Upper lobe of right lung (tissue), 1 donor: Measurements from ENCODE around the gene ZBTB8A. TPM values are rescaled to one million over a fixed set of nuclear protein-coding genes. Genes with fewer than 3 reads are reported as not detected.
A peak's percentile ranks its signal among the peaks of the same experiment; 100 is the strongest.
"Not testable (repeated sequence)": the region's sequence is repeated elsewhere in the genome, so short reads cannot be mapped to it uniquely, and the experiment has no call there.

ENCODE experiments used
- ATAC-seq: fragments of 200-7000 bp; cut with Tn5 transposase; one replicate; pipeline ENCODE4 v1.9.1; 2020; ENCODE audit warnings: mild to moderate bottlenecking, moderate library complexity
- DNase-seq: peaks from one replicate; pipeline ENCODE4 v3.0.0-alpha.2; 2020
- H3K27ac ChIP-seq: fragments of 200-600 bp; one replicate; pipeline ENCODE4 v1.8.0; 2022
- H3K27me3 ChIP-seq: fragments of 200-600 bp; one replicate; pipeline ENCODE4 v1.8.0; 2022; ENCODE audit warnings: mild to moderate bottlenecking
- H3K36me3 ChIP-seq: fragments of 200-600 bp; one replicate; pipeline ENCODE4 v1.8.0; 2022
- H3K4me1 ChIP-seq: fragments of 200-600 bp; one replicate; pipeline ENCODE4 v1.8.0; 2022
- H3K4me3 ChIP-seq: fragments of 200-600 bp; one replicate; pipeline ENCODE4 v1.8.0; 2022; ENCODE audit warnings: mild to moderate bottlenecking
- H3K9me3 ChIP-seq: fragments of 200-600 bp; one replicate; pipeline ENCODE4 v1.8.0; 2022
- intact Hi-C: fragments of 100-400 bp; cut with DNase I; formaldehyde crosslinking; loops from one replicate; pipeline ENCODE4 v1.11.0; 2022
- total RNA-seq: library from RNA; stranded (reverse); fragmentation: NEBNext Ultra II Directional; extraction: Animal tissue kit (Norgen Biotek cat#: 25700); gene quantifications from one replicate; pipeline ENCODE4 v1.2.1, GENCODE V29; 2021
- TF ChIP-seq, protein P1 (sequence below): fragments of 200-600 bp; IDR thresholded peaks from one replicate; pipeline ENCODE4 v1.8.0; 2022; ENCODE audit warnings: antibody characterized with exemption
- donor health status: DM: no; HTN: yes; CAD: no; lungs with severe emphysema.

ZBTB8A gene
- total RNA-seq, 1 donor from 2014 or later = 9.7 TPM

DNA sequence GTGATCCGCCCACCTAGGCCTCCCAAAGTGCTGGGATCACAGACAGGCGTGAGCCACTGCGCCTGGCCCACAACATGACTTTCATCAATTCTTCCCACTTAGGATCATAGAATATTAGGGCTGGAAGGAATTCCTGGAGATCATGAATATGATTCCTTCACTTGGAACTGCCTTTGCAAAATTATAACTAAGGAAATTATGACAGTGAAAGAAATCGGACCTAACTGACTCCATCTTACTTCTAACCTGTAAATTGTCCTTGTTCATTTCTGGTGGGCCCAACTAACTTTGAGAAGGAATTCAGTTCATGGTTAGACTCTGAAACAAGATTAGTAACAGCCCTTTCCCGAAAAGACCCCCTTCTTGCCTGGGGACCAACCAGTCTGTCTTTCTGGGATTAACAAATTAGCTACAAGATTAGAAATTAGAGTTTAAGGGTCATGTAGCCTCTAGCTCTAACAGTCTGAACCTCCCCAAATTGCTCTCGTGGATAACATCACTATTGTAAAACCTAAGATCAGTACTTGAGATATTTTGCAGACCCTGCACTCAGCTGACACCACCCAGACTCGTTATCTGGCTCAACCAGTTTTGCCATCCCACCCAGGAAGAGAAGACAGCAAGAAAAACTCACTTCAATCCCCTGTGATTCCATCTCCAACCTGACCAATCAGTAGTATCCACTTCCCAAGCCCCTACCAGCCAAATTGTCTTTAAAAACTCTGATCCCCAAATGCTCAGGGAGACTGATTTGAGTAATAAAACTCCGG is 96.5 kb downstream of the ZBTB8A start:
- peaks cover 34% of the 10 kb centered on the region for H3K36me3 ChIP-seq
- no peaks in the 10 kb centered on the region for H3K27me3 ChIP-seq
- H3K27ac ChIP-seq = no peak overlapping the region
- H3K4me3 ChIP-seq = no peak overlapping the region
- intact Hi-C loops = no loop called here
- H3K4me1 ChIP-seq = peaks cover 5% of the 10 kb centered on the region
- ATAC-seq (no peak), DNase-seq (no peak)
- TF ChIP-seq, protein P1, sequence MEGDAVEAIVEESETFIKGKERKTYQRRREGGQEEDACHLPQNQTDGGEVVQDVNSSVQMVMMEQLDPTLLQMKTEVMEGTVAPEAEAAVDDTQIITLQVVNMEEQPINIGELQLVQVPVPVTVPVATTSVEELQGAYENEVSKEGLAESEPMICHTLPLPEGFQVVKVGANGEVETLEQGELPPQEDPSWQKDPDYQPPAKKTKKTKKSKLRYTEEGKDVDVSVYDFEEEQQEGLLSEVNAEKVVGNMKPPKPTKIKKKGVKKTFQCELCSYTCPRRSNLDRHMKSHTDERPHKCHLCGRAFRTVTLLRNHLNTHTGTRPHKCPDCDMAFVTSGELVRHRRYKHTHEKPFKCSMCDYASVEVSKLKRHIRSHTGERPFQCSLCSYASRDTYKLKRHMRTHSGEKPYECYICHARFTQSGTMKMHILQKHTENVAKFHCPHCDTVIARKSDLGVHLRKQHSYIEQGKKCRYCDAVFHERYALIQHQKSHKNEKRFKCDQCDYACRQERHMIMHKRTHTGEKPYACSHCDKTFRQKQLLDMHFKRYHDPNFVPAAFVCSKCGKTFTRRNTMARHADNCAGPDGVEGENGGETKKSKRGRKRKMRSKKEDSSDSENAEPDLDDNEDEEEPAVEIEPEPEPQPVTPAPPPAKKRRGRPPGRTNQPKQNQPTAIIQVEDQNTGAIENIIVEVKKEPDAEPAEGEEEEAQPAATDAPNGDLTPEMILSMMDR = no peak
- H3K9me3 ChIP-seq = no peaks in the 10 kb centered on the region

- Histone ChIP-seq H3K4me1 (peaks cover 5% of the 10 kb centered on the region), H3K36me3 (peaks cover 26% of the 10 kb centered on the region), H3K27ac (peak overlapping the region; percentile 58), H3K4me3 (peak overlapping the region; percentile 14), H3K9me3 (no peaks in the 10 kb centered on the region), H3K27me3 (no peaks in the 10 kb centered on the region)
- intact Hi-C loops = no loop called here
- TF ChIP-seq, protein P1 = no peak
- ATAC-seq = peak; percentile 89
- DNase-seq = peak; percentile 88
Measured at GRCh38 chr1:32636914-32637645, 97.9 kb downstream of the ZBTB8A start.

GRCh38 chr1:32639489-32640075 is 100.4 kb downstream of the ZBTB8A start:
- TF ChIP-seq, protein P1 = no peak
- H3K4me1 ChIP-seq = peaks cover 5% of the 10 kb centered on the region
- no peak overlapping the region for H3K4me3 ChIP-seq
- no peak overlapping the region for H3K27ac ChIP-seq
- intact Hi-C loops = no loop called here
- ATAC-seq = no peak
- H3K27me3 ChIP-seq = no peaks in the 10 kb centered on the region
- DNase-seq = no peak
- H3K9me3 ChIP-seq = no peaks in the 10 kb centered on the region
- H3K36me3 ChIP-seq = peaks cover 3% of the 10 kb centered on the region

DNA sequence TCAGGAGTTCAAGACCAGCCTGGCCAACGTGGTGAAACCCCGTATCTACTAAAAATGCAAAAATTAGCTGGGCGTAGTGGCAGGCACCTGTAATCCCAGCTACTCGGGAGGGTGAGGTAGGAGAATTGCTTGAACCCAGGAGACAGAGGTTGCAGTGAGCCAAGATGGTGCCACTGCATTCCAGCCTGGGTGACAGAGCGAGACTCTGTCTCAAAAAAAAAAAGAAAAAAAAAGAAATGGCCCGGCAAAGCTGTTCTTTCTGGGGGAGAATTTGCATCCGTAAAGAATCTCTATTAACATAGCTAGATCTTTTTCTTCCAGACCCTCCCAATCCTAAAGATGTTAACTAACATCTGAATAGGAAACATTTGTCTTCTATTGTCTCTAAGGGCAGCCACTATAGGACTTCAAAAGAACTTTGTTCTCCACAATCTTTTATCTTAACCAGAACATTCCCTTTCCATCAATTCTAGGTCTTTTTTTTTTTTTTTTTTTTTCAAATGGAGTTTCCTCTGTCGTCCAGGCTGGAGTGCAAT is 103.1 kb downstream of the ZBTB8A start:
- DNase-seq, ATAC-seq, H3K27ac ChIP-seq, H3K9me3 ChIP-seq, H3K27me3 ChIP-seq, H3K4me1 ChIP-seq, H3K4me3 ChIP-seq, intact Hi-C loops, H3K36me3 ChIP-seq: not testable (repeated sequence)

- intact Hi-C loops = no loop called here
- no peaks in the 10 kb centered on the region for H3K27me3 ChIP-seq
- H3K4me1 ChIP-seq = peaks cover 14% of the 10 kb centered on the region
- ATAC-seq (no peak), DNase-seq (no peak)
- TF ChIP-seq, protein P1 = no peak
- H3K4me3 ChIP-seq = no peak overlapping the region
- H3K27ac ChIP-seq = no peak overlapping the region
- no peaks in the 10 kb centered on the region for H3K36me3 ChIP-seq
- no peaks in the 10 kb centered on the region for H3K9me3 ChIP-seq
Measured at GRCh38 chr1:32644426-32644825, 105.2 kb downstream of the ZBTB8A start.
